ENCODE data around the gene DTWD2.

DNA sequence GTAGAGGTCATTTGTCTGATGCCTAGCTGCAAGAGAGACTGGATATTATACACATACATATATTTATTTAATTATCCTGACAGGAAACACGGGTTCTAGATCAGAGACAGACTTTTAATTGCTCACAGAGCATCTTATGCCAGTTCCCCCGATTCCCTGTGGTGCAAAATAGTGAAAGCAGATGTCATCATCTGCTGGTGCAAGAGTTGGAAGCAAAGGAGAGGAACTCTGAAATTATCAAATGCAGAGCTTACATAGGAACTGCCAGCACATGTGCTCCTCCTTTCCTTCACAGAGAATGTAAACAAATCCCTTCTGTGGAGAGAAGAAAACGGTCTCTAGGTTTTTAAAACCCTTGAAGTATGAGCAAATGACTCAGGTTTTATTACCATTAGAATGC is 69.3 kb downstream of the DTWD2 start:
- TF ChIP-seq, protein P1, sequence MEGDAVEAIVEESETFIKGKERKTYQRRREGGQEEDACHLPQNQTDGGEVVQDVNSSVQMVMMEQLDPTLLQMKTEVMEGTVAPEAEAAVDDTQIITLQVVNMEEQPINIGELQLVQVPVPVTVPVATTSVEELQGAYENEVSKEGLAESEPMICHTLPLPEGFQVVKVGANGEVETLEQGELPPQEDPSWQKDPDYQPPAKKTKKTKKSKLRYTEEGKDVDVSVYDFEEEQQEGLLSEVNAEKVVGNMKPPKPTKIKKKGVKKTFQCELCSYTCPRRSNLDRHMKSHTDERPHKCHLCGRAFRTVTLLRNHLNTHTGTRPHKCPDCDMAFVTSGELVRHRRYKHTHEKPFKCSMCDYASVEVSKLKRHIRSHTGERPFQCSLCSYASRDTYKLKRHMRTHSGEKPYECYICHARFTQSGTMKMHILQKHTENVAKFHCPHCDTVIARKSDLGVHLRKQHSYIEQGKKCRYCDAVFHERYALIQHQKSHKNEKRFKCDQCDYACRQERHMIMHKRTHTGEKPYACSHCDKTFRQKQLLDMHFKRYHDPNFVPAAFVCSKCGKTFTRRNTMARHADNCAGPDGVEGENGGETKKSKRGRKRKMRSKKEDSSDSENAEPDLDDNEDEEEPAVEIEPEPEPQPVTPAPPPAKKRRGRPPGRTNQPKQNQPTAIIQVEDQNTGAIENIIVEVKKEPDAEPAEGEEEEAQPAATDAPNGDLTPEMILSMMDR (conservative IDR thresholded peaks at IDR 0.05): no peak
- TF ChIP-seq ZFX (IDR thresholded peaks at IDR 0.05): no peak
